A549 treated with CpdA at 1 μM for 4 hours (cell line): Measurements from ENCODE around the gene CRACR2B. TPM values are rescaled to one million over a fixed set of nuclear protein-coding genes. Genes with fewer than 3 reads are reported as not detected.

ENCODE experiments used
- total RNA-seq: library from RNA; stranded (reverse); fragments of 200-300 nt; extraction: Qiagen RNA extraction; gene quantifications from 5 replicates; pipeline ENCODE4 v1.2.3, GENCODE V29; 2022; ENCODE audit warnings: low read depth

CRACR2B gene
- 2.1 to 4.9 TPM (median 3.6 TPM) in 5 replicates for total RNA-seq

DNA sequence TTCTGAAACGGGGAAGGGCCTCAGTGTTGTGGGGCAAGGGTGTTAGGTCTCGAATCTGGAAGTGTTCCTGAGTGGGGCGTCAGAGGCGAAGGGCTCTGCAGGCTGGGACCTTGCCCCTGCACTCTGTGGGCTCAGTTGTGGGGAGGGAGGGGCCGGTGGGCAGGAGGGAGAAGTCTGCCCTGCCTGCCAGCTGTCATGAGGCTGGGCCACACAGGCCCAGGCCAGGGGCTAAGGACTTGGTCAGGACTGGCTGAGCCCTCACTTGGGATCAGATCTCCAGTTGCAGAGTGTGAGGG lies at the start of gene CRACR2B:
Gene CRACR2B (plus strand): TSS at position 23 of the 296 bp plus-strand sequence. CDS start 689 bp downstream, outside the sequence.

DNA sequence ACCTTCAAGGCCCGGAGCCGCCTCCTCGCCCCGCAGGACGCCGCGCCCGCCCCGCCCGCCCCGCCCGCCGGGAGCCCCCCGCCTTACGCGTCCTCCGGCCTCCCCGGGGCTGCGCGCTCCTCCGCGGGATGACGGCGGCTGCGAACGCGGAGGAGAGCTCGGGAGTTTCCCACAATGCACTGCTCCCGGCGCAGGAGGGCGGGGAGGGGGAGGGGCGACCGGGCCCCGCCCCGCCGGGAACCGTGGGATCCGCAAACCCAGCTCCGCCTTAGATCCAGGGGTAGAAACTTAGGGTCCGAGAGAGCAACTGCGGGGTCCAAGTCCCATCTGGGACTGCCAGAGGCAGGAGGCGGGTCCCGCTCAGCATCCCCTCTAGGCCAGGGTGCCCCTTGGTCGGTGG lies 37.8 kb upstream of the CRACR2B start, which contains the start of gene CEND1:
Gene CEND1 (minus strand): TSS at position 148 of the 400 bp plus-strand sequence. CDS start 1,514 bp downstream, outside the sequence.

GRCh38 chr11:798093-798713 lies 29.5 kb upstream of the CRACR2B start, which contains the start of gene SLC25A22:
Gene SLC25A22, minus strand, starts transcription at chr11:798281. Its CDS starts 3,275 bp downstream, at chr11:795006.

GRCh38 chr11:809287-810039 lies 18.3 kb upstream of the CRACR2B start, which contains the start of gene RPLP2:
Gene RPLP2, plus strand, starts transcription at chr11:809967. Its CDS starts 268 bp downstream, at chr11:810235.

DNA sequence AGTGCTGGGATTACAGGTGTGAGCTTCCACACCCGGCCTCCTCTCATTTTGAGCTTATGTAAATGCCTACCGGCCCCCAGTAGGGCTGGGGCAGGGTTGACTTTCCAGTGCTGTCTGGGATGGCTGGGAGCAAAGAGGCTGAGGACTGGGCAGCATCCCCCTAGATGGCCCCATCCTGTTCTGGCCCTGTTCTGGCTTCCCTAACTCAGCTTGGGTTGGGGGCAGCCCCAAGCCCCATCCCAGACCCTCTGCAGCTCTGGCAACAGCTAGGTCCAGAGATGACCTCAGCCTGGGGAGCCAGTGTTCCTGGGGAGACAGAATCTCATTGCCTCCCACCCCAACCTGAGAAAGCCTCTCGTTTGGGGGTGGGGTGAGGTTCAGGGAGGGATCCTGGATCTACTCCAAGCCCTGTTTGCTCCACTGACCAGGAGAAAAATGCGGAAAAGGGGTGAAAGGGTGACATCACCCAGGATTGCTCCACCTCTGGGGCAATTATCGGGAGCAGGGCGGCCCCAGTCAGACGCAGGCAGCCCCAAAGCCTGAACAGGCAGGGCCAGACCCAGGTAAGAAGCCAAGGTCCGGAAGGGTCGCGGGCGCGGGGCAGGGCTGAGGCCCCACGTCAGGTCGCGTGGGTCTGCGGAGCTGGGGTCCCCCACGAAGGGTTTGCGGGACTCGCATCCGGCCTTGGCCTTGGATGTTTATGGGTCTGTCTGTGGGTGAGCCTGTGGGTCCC lies 9.2 kb upstream of the CRACR2B start, which contains the start of gene PNPLA2:
Gene PNPLA2 (plus strand): TSS at position 519 of the 733 bp plus-strand sequence. CDS start 805 bp downstream, outside the sequence.

DNA sequence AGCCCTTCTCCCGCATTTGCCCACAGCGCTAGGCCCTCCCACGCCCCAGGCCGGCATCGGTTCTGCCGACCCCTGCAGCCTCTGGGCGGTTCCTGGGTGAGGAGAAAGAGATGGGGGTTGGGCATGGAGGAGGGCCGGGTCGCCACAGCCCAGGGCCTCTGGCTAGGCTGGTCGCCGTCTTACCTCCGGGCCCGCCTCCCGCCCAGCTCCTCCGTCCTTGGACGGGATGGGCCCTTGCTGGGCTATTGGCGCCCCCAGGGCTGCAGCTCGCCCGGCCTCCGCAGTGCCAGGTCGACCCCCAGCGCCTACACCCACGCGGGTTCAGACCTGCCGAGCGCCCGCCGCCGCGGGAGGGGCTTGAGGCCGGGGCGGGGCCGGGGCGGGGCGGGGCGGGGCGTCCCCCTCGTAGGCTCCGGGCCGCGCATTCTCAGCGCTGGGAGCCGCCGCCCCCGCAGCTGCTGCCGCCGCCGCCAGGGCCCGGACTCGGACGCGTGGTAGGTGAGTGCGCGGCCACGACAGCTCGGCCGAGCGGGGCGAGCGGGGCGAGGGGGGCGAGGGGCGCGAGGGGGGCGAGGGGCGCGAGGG lies 4.9 kb downstream of the CRACR2B start, which contains the start of gene CD151:
Gene CD151 (plus strand): TSS at position 424 of the 585 bp plus-strand sequence. CDS start 3,118 bp downstream, outside the sequence.

DNA sequence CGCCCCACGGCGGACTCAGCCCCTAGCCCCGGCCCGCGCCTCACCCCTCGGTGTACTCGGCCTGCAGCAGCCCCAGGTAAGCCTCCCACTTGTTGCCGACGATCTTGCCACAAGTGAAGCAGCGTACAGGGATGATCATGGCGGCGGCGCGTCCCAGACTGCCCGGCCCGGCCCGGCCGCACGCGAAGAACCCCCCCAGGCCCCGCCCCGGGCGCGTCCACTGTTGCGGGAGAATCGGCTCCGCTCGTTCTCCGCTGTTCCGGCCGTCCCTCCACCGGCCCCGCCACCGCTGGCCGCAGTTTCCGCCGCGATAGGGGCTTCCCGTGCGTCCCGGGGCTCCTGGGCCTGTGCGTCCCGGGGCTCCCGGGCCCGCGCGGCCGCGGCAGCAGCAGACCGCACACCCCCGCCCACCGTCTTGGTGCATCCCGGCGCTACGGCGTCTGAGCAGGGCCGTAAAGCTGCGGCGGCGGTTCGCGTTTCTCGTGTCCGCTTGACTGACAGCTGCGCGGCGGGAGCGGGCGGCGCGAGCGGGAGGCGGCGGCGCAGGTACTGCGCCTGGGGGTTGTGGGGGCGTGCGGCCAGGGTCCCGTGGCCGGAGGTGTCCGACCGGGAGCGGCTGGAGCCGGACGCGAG lies 14.8 kb downstream of the CRACR2B start, which contains the start of the genes POLR2L and TSPAN4:
Gene POLR2L (minus strand): TSS at position 160 of the 633 bp plus-strand sequence. CDS start 21 bp downstream, at position 139.
Gene TSPAN4 (plus strand): TSS at position 483 of the 633 bp plus-strand sequence. CDS start 7,453 bp downstream, outside the sequence.

Other genes with a start within 250 kb of the CRACR2B start
- gene IRF7, start 212.0 kb upstream of the CRACR2B start, total RNA-seq = 4.7 to 6.9 TPM (median 6.3 TPM) in 5 replicates
- gene CDHR5, start 203.0 kb upstream of the CRACR2B start, total RNA-seq = 0.03 to 0.19 TPM (median 0.03 TPM) in 3 of 5 replicates, not detected in the others
- gene SCT, start 200.7 kb upstream of the CRACR2B start, total RNA-seq = not detected in 5 replicates
- gene DRD4, start 190.7 kb upstream of the CRACR2B start, total RNA-seq = 0.13 to 0.41 TPM (median 0.28 TPM) in 4 of 5 replicates, not detected in the other
- 25.7 to 36.7 TPM (median 34.9 TPM) in 5 replicates for gene DEAF1, start 132.7 kb upstream of the CRACR2B start, total RNA-seq
- 8.9 to 11.1 TPM (median 10.7 TPM) in 5 replicates for gene TMEM80, start 132.1 kb upstream of the CRACR2B start, total RNA-seq
- 78.2 to 132 TPM (median 114 TPM) in 5 replicates for gene EPS8L2, start 121.7 kb upstream of the CRACR2B start, total RNA-seq
- gene TALDO1, start 80.5 kb upstream of the CRACR2B start, total RNA-seq = 415 to 447 TPM (median 432 TPM) in 5 replicates
- gene GATD1, start 50.4 kb upstream of the CRACR2B start, total RNA-seq = 38.5 to 51.7 TPM (median 45.2 TPM) in 5 replicates
- 1.6 to 1.8 TPM (median 1.7 TPM) in 5 replicates for gene CEND1, start 37.8 kb upstream of the CRACR2B start, total RNA-seq
- 23.3 to 38.0 TPM (median 36.9 TPM) in 5 replicates for gene SLC25A22, start 29.6 kb upstream of the CRACR2B start, total RNA-seq
- gene PIDD1, start 22.7 kb upstream of the CRACR2B start, total RNA-seq = 8.7 to 15.1 TPM (median 14.5 TPM) in 5 replicates
- gene RPLP2, start 18.0 kb upstream of the CRACR2B start, total RNA-seq = 1,534 to 2,430 TPM (median 2,343 TPM) in 5 replicates
- gene PNPLA2, start 9.0 kb upstream of the CRACR2B start, total RNA-seq = 33.3 to 63.5 TPM (median 54.2 TPM) in 5 replicates
- gene CD151, start 5.0 kb downstream of the CRACR2B start, total RNA-seq = 725 to 823 TPM (median 751 TPM) in 5 replicates
- gene POLR2L, start 14.6 kb downstream of the CRACR2B start, total RNA-seq = 565 to 731 TPM (median 616 TPM) in 5 replicates
- 117 to 183 TPM (median 173 TPM) in 5 replicates for gene TSPAN4, start 14.9 kb downstream of the CRACR2B start, total RNA-seq
- 70.7 to 81.3 TPM (median 76.3 TPM) in 5 replicates for gene CHID1, start 82.9 kb downstream of the CRACR2B start, total RNA-seq
- 32.1 to 39.7 TPM (median 36.5 TPM) in 5 replicates for gene AP2A2, start 98.0 kb downstream of the CRACR2B start, total RNA-seq
- under 0.01 to 0.01 TPM in 2 of 5 replicates, not detected in the others for gene MUC6, start 208.8 kb downstream of the CRACR2B start, total RNA-seq
- gene MUC2, start 247.0 kb downstream of the CRACR2B start, total RNA-seq = 0.09 to 0.54 TPM (median 0.21 TPM) in 5 replicates